K562 (cell line): Measurements from ENCODE around the gene PPM1F.

ENCODE experiments used
- CTCF ChIP-seq, 3 experiments: IDR thresholded peaks in 2 of 3; conservative IDR thresholded peaks in 1 of 3; 2 replicates each; pipeline ENCODE4 v1.5.1; 2011 to 2012; ENCODE audit warnings: low read length in 3 of 3, mild to moderate bottlenecking in 3 of 3, control low read depth in 2 of 3, improper control_type of control experiment in 1 of 3, inconsistent platforms in 1 of 3, low read depth in 1 of 3, mixed read lengths in 1 of 3, moderate library complexity in 1 of 3; ENCODE audit not compliant: insufficient read depth in 2 of 3
- ZNF23 ChIP-seq: fragments of 250-450 bp; sonication (Bioruptor Pico); IDR thresholded peaks from 2 replicates; pipeline ENCODE4 v1.4.0; 2020; ENCODE audit warnings: mild to moderate bottlenecking
- ZNF280B ChIP-seq: fragments of 250-450 bp; sonication (Bioruptor Pico); IDR thresholded peaks from 2 replicates; pipeline ENCODE4 v1.5.1; 2021; ENCODE audit warnings: mild to moderate bottlenecking
- ZNF655 ChIP-seq: fragments of 250-450 bp; sonication (Bioruptor Pico); IDR thresholded peaks from 2 replicates; pipeline ENCODE4 v1.5.0; 2021

- no peak for TF ChIP-seq CTCF (IDR thresholded peaks at IDR 0.05 in 2 of 3, conservative IDR thresholded peaks at IDR 0.05 in 1 of 3; ENCODE audit: insufficient read depth in 2 of 3, low read depth in 1 of 3, low read length in 3 of 3)
- no peak for TF ChIP-seq ZNF280B (CRISPR knock-in tag)
- TF ChIP-seq ZNF655 (CRISPR knock-in tag) = no peak
- TF ChIP-seq ZNF23 (CRISPR knock-in tag) = no peak
Measured at GRCh38 chr22:21933413-21933812, 19.2 kb downstream of the PPM1F start.
